RWPE2 (cell line): ENCODE data around the gene CILP.
A peak's percentile ranks its signal among the peaks of the same experiment; 100 is the strongest.

Experiments
- ATAC-seq: fragments of 200-7000 bp; cut with Tn5 transposase; 3 replicates; pipeline ENCODE4 v1.9.1; 2021; ENCODE audit warnings: low read depth
- DNase-seq: peaks from one replicate; pipeline ENCODE4 v3.0.0-alpha.2; 2020; ENCODE audit warnings: low spot score
- H3K27ac ChIP-seq: fragments of 450-650 bp; 2 replicates; pipeline ENCODE4 v1.5.1; 2017; ENCODE audit warnings: mild to moderate bottlenecking; ENCODE audit not compliant: poor library complexity, severe bottlenecking
- H3K27me3 ChIP-seq: fragments of 250-450 bp; sonication (Bioruptor Pico); 2 replicates; pipeline ENCODE4 v1.5.1; 2021; ENCODE audit warnings: mild to moderate bottlenecking, moderate library complexity; ENCODE audit not compliant: insufficient read depth, poor library complexity, severe bottlenecking
- H3K36me3 ChIP-seq: fragments of 250-450 bp; sonication (Bioruptor Pico); 2 replicates; pipeline ENCODE4 v1.5.1; 2020; ENCODE audit warnings: low read depth, mild to moderate bottlenecking, moderate library complexity
- H3K4me1 ChIP-seq: fragments of 250-450 bp; sonication (Bioruptor Pico); 2 replicates; pipeline ENCODE4 v1.5.1; 2021; ENCODE audit warnings: mild to moderate bottlenecking, moderate library complexity; ENCODE audit not compliant: insufficient read depth, poor library complexity, severe bottlenecking
- H3K4me3 ChIP-seq: fragments of 250-450 bp; sonication (Bioruptor Pico); 2 replicates; pipeline ENCODE4 v1.5.1; 2021; ENCODE audit warnings: mild to moderate bottlenecking, moderate library complexity; ENCODE audit not compliant: severe bottlenecking
- H3K9me3 ChIP-seq: fragments of 250-450 bp; sonication (Bioruptor Pico); 2 replicates; pipeline ENCODE4 v1.5.1; 2021; ENCODE audit warnings: mild to moderate bottlenecking, moderate library complexity; ENCODE audit not compliant: severe bottlenecking
- CTCF ChIP-seq: fragments of 450-650 bp; IDR thresholded peaks from one replicate; pipeline ENCODE4 v1.5.1; 2017; ENCODE audit warnings: mild to moderate bottlenecking, moderate library complexity; ENCODE audit not compliant: poor library complexity, severe bottlenecking

The CILP gene

GRCh38 chr15:65215496-65215895, 4.2 kb upstream of the CILP start:
- no peak for ATAC-seq
- no peak for DNase-seq
- Histone ChIP-seq H3K27ac (no peak overlapping the region), H3K4me1 (no peaks in the 10 kb centered on the region), H3K4me3 (no peak overlapping the region), H3K27me3 (no peaks in the 10 kb centered on the region), H3K36me3 (no peaks in the 10 kb centered on the region), H3K9me3 (no peaks in the 10 kb centered on the region)
- TF ChIP-seq CTCF = no peak

GRCh38 chr15:65214010-65214409, 2.7 kb upstream of the CILP start:
- no peaks in the 10 kb centered on the region for H3K36me3 ChIP-seq
- H3K27ac ChIP-seq = no peak overlapping the region
- no peaks in the 10 kb centered on the region for H3K27me3 ChIP-seq
- ATAC-seq = no peak
- no peaks in the 10 kb centered on the region for H3K9me3 ChIP-seq
- no peaks in the 10 kb centered on the region for H3K4me1 ChIP-seq
- DNase-seq = no peak
- no peak for TF ChIP-seq CTCF
- H3K4me3 ChIP-seq = no peak overlapping the region

- no peak for ATAC-seq
Measured at GRCh38 chr15:65213241-65213640, 2.0 kb upstream of the CILP start.

GRCh38 chr15:65212097-65212496, 824 bp upstream of the CILP start:
- DNase-seq = no peak
- H3K4me1 ChIP-seq = no peaks in the 10 kb centered on the region
- ATAC-seq = no peak
- H3K27ac ChIP-seq = no peak overlapping the region
- H3K27me3 ChIP-seq = no peaks in the 10 kb centered on the region
- no peaks in the 10 kb centered on the region for H3K36me3 ChIP-seq
- peak; percentile 30 for TF ChIP-seq CTCF
- H3K4me3 ChIP-seq = no peak overlapping the region
- H3K9me3 ChIP-seq = no peaks in the 10 kb centered on the region

More at GRCh38 chr15:65213241-65213640, 2.0 kb upstream of the CILP start:
- no peak for DNase-seq
- no peak overlapping the region for H3K27ac ChIP-seq
- H3K4me1 ChIP-seq = no peaks in the 10 kb centered on the region
- H3K27me3 ChIP-seq = no peaks in the 10 kb centered on the region
- no peak overlapping the region for H3K4me3 ChIP-seq
- no peak for TF ChIP-seq CTCF
- H3K36me3 ChIP-seq = no peaks in the 10 kb centered on the region
- no peaks in the 10 kb centered on the region for H3K9me3 ChIP-seq

GRCh38 chr15:65211482-65211982, 259 bp upstream of the CILP start:
- Histone ChIP-seq H3K9me3 (no peaks in the 10 kb centered on the region), H3K36me3 (no peaks in the 10 kb centered on the region), H3K4me3 (no peak overlapping the region), H3K27ac (no peak overlapping the region), H3K4me1 (no peaks in the 10 kb centered on the region), H3K27me3 (no peaks in the 10 kb centered on the region)
- DNase-seq (no peak), ATAC-seq (peak; percentile 13; the same call in 2 of the 3 replicates)
- no peak for TF ChIP-seq CTCF
